IPS-NIHi7 (cell line): Measurements from ENCODE around the gene HEPACAM2.

Source experiments
- DNase-seq: peaks from one replicate; pipeline ENCODE4 v3.0.0; 2012; ENCODE audit warnings: mixed read lengths; ENCODE audit errors: extremely low spot score

HEPACAM2 gene

GRCh38 chr7:93202594-93203250 is 23.5 kb downstream of the HEPACAM2 start:
- DNase-seq = no peak

- DNase-seq = no peak
These were observed 27.8 kb downstream of the HEPACAM2 start for GRCh38 chr7:93198472-93198871.

GRCh38 chr7:93196336-93196735 is 29.9 kb downstream of the HEPACAM2 start:
- DNase-seq = no peak

GRCh38 chr7:93194386-93194785 is 31.9 kb downstream of the HEPACAM2 start:
- no peak for DNase-seq

- no peak for DNase-seq
These were observed 37.2 kb downstream of the HEPACAM2 start for GRCh38 chr7:93188870-93189634.

GRCh38 chr7:93185303-93186027 is 40.8 kb downstream of the HEPACAM2 start:
- no peak for DNase-seq

- DNase-seq = no peak
These were observed 47.1 kb downstream of the HEPACAM2 start for GRCh38 chr7:93179173-93179572.

GRCh38 chr7:93178213-93178612 is 48.1 kb downstream of the HEPACAM2 start:
- no peak for DNase-seq

- no peak for DNase-seq
These were observed 49.2 kb downstream of the HEPACAM2 start for GRCh38 chr7:93176992-93177580.

GRCh38 chr7:93175219-93175618 is 51.0 kb downstream of the HEPACAM2 start:
- no peak for DNase-seq

- DNase-seq = no peak
These were observed 53.6 kb downstream of the HEPACAM2 start for GRCh38 chr7:93172683-93173082.

- DNase-seq = no peak
These were observed 54.6 kb downstream of the HEPACAM2 start for GRCh38 chr7:93171606-93172226.

GRCh38 chr7:93165447-93165846 is 60.8 kb downstream of the HEPACAM2 start:
- DNase-seq = no peak

GRCh38 chr7:93164766-93165165 is 61.5 kb downstream of the HEPACAM2 start:
- DNase-seq = no peak

- no peak for DNase-seq
These were observed 65.0 kb downstream of the HEPACAM2 start for GRCh38 chr7:93161181-93161762.

- DNase-seq = no peak
These were observed 65.9 kb downstream of the HEPACAM2 start for GRCh38 chr7:93160410-93160809.

GRCh38 chr7:93159490-93159889 is 66.8 kb downstream of the HEPACAM2 start:
- DNase-seq = no peak

- DNase-seq = no peak
These were observed 69.4 kb downstream of the HEPACAM2 start for GRCh38 chr7:93156884-93157283.

GRCh38 chr7:93150200-93150835 is 76.0 kb downstream of the HEPACAM2 start:
- no peak for DNase-seq

- DNase-seq = no peak
These were observed 77.5 kb downstream of the HEPACAM2 start for GRCh38 chr7:93148727-93149126.

- no peak for DNase-seq
These were observed 78.1 kb downstream of the HEPACAM2 start, which contains the start of gene SAMD9L for GRCh38 chr7:93148144-93148543. TSS of gene SAMD9L (minus strand) at chr7:93148385. CDS start at chr7:93135971, 12,414 bp downstream.
